CD4-positive, alpha-beta T cell treated with Interferon alpha-2 for 1 hour (primary cell): ENCODE measurements around the gene GPX2.
"Not testable (repeated sequence)": the region's sequence is repeated elsewhere in the genome, so short reads cannot be mapped to it uniquely, and the experiment has no call there.

Source experiments
- DNase-seq, 2 donors: peaks; one replicate each; pipeline ENCODE4 v3.0.0-alpha.2; 2020 to 2022

The GPX2 gene

GRCh38 chr14:64938972-64939816 lies 3.4 kb downstream of the GPX2 start:
- DNase-seq, result no peak

GRCh38 chr14:64937821-64938193 lies 4.7 kb downstream of the GPX2 start:
- DNase-seq, result no peak

GRCh38 chr14:64937171-64937820 lies 5.2 kb downstream of the GPX2 start:
- no peak for DNase-seq

- peak in 1 of 2 donors; percentile 24 for DNase-seq
These were observed 7.0 kb downstream of the GPX2 start for GRCh38 chr14:64935508-64935907.

GRCh38 chr14:64934338-64934929 lies 8.1 kb downstream of the GPX2 start:
- DNase-seq, result no peak

GRCh38 chr14:64932231-64932630 lies 10.3 kb downstream of the GPX2 start:
- DNase-seq, result no peak

GRCh38 chr14:64931123-64931522 lies 11.4 kb downstream of the GPX2 start:
- DNase-seq, result no peak

- DNase-seq, result no peak
These were observed 12.3 kb downstream of the GPX2 start for GRCh38 chr14:64930085-64930843.

GRCh38 chr14:64929014-64929359 lies 13.6 kb downstream of the GPX2 start:
- no peak for DNase-seq

GRCh38 chr14:64928239-64929013 lies 14.1 kb downstream of the GPX2 start:
- peak in 1 of 2 donors; percentile 54 for DNase-seq

- no peak for DNase-seq
These were observed 15.5 kb downstream of the GPX2 start for GRCh38 chr14:64927031-64927430.

- no peak for DNase-seq
These were observed 16.0 kb downstream of the GPX2 start for GRCh38 chr14:64926398-64926995.

GRCh38 chr14:64923015-64923414 lies 19.5 kb downstream of the GPX2 start:
- no peak for DNase-seq

- no peak for DNase-seq
These were observed 22.1 kb downstream of the GPX2 start for GRCh38 chr14:64920465-64920864.

GRCh38 chr14:64919618-64920017 lies 22.9 kb downstream of the GPX2 start:
- no peak for DNase-seq

- no peak for DNase-seq
These were observed 23.3 kb downstream of the GPX2 start for GRCh38 chr14:64919215-64919614.

- DNase-seq, result no peak
These were observed 24.3 kb downstream of the GPX2 start for GRCh38 chr14:64918216-64918615.

GRCh38 chr14:64915797-64916196 lies 26.7 kb downstream of the GPX2 start:
- DNase-seq, result peak in 1 of 2 donors; percentile 5

GRCh38 chr14:64915029-64915424 lies 27.5 kb downstream of the GPX2 start:
- DNase-seq, result no peak

GRCh38 chr14:64914237-64915028 lies 28.1 kb downstream of the GPX2 start, which contains the start of gene CHURC1:
CHURC1 (plus strand) TSS chr14:64914455; CDS start chr14:64914496, 41 bp downstream.
- DNase-seq, result peak; percentile 98 to 99

- DNase-seq, result not testable (repeated sequence)
These were observed 29.1 kb downstream of the GPX2 start for GRCh38 chr14:64913477-64913876.
